ENCODE data around the gene IL16. TPM values are rescaled to one million over a fixed set of nuclear protein-coding genes. Genes with fewer than 3 reads are reported as not detected.
A peak's percentile ranks its signal among the peaks of the same experiment; 100 is the strongest.
"Not testable (repeated sequence)": the region's sequence is repeated elsewhere in the genome, so short reads cannot be mapped to it uniquely, and the experiment has no call there.

Gene IL16
- total RNA-seq, 2 experiments from 2014 or later: 58.8 to 63.1 TPM

DNA sequence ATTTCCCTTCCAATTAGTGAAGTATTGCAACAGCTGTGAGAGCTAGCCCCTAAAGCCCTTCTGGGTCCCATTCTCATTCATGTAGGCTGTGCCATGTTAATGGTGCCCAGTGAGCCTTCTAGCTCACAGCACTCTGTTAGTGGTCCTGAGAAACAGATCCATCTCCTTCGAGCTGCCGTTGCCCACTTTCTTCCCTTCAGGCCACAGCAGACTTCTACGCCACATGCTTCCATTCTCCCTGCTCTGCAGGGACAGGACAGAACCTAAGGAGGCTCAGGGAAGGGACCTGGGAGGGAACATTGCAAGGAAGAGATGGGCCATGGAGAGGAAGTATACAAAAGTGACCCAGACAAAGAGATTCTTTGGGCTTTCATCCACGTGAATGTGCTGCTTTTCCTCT, 139.0 kb downstream of the IL16 start:
- H3K9me3 Mint-ChIP-seq: no peaks in the 10 kb centered on the region
- CTCF ChIA-PET: interaction anchor here (0.5 to 5.7 kb wide), 7 partner anchors 8 to 69 kb away, joined by 3 to 65 read pairs (median 4); no protein-coding TSS in a partner anchor
- no peak for DNase-seq
- H3K36me3 Mint-ChIP-seq: no peaks in the 10 kb centered on the region
- H3K27ac Mint-ChIP-seq: no peak overlapping the region
- peaks cover 8% of the 10 kb centered on the region for H3K4me1 Mint-ChIP-seq (ENCODE audit: low read depth)
- no peak overlapping the region for H3K4me3 Mint-ChIP-seq
- no peaks in the 10 kb centered on the region for H3K27me3 Mint-ChIP-seq
- intact Hi-C loops (cut with micrococcal nuclease): loop anchor here (10.0 kb wide), 1 partner anchor 59 kb away; no protein-coding TSS in a partner anchor
- POLR2A ChIA-PET: no interaction called here

DNA sequence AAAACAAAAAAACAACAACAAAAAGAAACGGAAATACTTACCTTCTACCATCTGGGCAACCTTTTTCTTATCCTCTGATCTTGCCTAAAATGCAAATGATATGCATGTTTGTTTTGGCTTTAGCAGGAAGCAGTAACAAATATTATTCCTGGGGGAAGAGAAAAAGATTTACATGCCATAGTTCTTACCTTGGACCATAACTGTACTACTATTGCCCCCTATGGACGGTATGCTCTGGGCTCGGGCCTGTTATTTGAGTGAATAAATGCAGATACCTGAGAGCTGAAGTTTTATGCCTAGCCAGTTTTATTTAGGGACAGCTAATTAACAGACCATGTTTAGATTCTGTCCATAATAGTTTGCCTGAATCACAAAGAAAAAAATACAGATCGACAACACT, 139.9 kb downstream of the IL16 start:
- ChIA-PET CTCF (interaction anchor here (0.6 to 5.7 kb wide), 18 partner anchors 11 to 359 kb away, joined by 3 to 65 read pairs (median 4); partner anchors contain the start of gene STARD5), POLR2A (no interaction called here)
- Mint-ChIP-seq H3K36me3 (no peaks in the 10 kb centered on the region), H3K9me3 (no peaks in the 10 kb centered on the region), H3K4me3 (no peak overlapping the region), H3K4me1 (ENCODE audit: low read depth) (peaks cover 8% of the 10 kb centered on the region), H3K27me3 (no peaks in the 10 kb centered on the region), H3K27ac (no peak overlapping the region)
- intact Hi-C loops (cut with micrococcal nuclease): loop anchor here (10.0 kb wide), 1 partner anchor 58 kb away; no protein-coding TSS in a partner anchor
- DNase-seq: peak; percentile 51

DNA sequence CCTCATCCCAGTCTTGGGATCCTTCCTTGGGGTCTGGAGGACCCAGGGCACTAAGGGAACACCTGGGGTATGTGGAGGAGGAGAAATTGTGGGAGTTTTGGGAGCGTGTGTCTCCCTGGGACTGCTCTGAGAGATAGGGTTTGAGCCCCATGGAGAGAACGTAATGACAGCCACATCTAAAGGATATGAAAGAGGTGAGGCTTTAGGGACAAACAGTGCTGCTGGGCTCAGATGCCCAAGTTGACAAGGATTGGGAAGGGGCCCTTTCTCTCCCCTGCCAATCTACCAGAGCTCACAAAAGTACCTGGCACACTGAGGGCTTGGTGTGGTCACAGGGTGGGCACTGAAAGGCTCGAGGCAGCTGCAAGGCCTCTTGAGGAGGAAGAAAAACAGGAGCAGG, 140.6 kb downstream of the IL16 start:
- no peak overlapping the region for H3K27ac Mint-ChIP-seq
- no peak for DNase-seq
- POLR2A ChIA-PET: no interaction called here
- peaks cover 8% of the 10 kb centered on the region for H3K4me1 Mint-ChIP-seq (ENCODE audit: low read depth)
- no peaks in the 10 kb centered on the region for H3K36me3 Mint-ChIP-seq
- intact Hi-C loops (cut with micrococcal nuclease): loop anchor here (10.0 kb wide), 1 partner anchor 58 kb away; no protein-coding TSS in a partner anchor
- CTCF ChIA-PET: interaction anchor here (0.6 to 5.7 kb wide), 18 partner anchors 12 to 360 kb away, joined by 3 to 65 read pairs (median 4); partner anchors contain the start of gene STARD5
- H3K4me3 Mint-ChIP-seq: no peak overlapping the region
- no peaks in the 10 kb centered on the region for H3K9me3 Mint-ChIP-seq
- no peaks in the 10 kb centered on the region for H3K27me3 Mint-ChIP-seq

DNA sequence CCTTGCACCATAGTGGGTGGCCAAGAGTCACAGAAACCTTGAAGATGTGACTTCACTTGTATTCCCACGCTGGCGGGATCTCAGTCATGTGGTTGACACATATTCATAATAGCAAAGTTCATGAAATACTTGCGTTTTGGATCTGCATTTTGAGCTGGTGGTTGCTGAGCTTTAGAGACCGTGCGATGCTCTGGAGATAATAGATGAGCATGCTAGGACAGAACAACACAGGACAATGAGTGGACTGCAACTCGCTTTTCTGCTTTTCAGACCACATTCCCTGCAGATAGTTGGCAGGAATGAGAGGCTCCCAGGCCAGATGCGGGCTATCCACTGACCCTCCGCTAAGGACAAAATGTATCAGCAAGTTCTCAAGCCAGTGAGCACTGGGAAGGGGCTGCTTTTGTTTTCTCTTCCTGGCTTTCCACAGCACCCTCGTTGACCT, 141.1 kb downstream of the IL16 start:
- ChIA-PET CTCF (interaction anchor here (0.6 to 5.7 kb wide), 7 partner anchors 14 to 413 kb away, joined by 3 to 65 read pairs (median 4); partner anchors contain the start of gene STARD5), POLR2A (no interaction called here)
- Mint-ChIP-seq H3K9me3 (no peaks in the 10 kb centered on the region), H3K36me3 (no peaks in the 10 kb centered on the region), H3K4me1 (ENCODE audit: low read depth) (peaks cover 8% of the 10 kb centered on the region), H3K4me3 (no peak overlapping the region), H3K27me3 (no peaks in the 10 kb centered on the region), H3K27ac (no peak overlapping the region)
- intact Hi-C loops (cut with micrococcal nuclease): loop anchor here (10.0 kb wide), 1 partner anchor 57 kb away; no protein-coding TSS in a partner anchor
- DNase-seq: peak; percentile 24

DNA sequence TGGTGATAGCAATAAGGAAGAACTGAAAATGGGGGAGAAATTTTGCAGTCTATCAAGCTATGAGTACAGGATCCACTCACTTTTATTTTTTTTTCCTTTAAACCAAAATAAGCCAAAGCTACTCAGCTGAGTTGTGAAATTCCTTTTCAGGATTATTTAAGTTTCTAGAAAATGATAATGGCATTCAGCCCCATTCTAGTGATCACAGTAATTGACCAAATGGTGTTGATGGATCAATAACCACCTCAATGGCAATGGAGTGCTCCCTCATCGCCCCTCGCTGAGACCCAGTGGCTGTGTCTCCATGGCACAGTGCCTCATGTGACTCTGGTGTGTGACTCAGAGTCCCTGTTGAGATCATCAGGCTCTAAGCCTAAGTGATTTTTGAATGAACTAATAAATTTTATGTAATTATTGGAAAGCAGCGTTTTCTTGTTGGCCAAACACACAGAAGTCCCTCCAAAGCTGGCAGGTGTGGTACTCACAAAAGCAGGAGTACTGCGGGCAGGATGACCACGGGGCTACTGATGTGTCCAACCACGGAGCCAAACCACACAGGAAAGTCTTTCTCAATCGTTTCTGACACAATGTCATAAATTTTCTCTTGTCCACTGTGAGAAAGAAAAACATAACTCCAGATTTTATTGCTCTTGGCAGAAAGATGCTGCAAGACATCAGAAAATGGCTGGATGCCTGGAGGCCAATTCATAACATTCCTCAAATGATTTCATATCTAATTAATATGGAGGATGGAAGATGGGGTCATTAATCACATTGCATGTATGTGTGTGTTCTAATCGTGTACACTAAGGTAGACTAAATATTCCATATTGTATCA, 141.7 kb downstream of the IL16 start:
- no peaks in the 10 kb centered on the region for H3K36me3 Mint-ChIP-seq
- H3K4me3 Mint-ChIP-seq: no peak overlapping the region
- intact Hi-C loops (cut with micrococcal nuclease): loop anchor here (10.0 kb wide), 1 partner anchor 56 kb away; no protein-coding TSS in a partner anchor
- no peaks in the 10 kb centered on the region for H3K27me3 Mint-ChIP-seq
- DNase-seq: no peak
- CTCF ChIA-PET: interaction anchor here (0.6 to 5.7 kb wide), 7 partner anchors 55 to 414 kb away, joined by 3 to 65 read pairs (median 7); no protein-coding TSS in a partner anchor
- no peak overlapping the region for H3K27ac Mint-ChIP-seq
- POLR2A ChIA-PET: no interaction called here
- peaks cover 8% of the 10 kb centered on the region for H3K4me1 Mint-ChIP-seq (ENCODE audit: low read depth)
- H3K9me3 Mint-ChIP-seq: no peaks in the 10 kb centered on the region

DNA sequence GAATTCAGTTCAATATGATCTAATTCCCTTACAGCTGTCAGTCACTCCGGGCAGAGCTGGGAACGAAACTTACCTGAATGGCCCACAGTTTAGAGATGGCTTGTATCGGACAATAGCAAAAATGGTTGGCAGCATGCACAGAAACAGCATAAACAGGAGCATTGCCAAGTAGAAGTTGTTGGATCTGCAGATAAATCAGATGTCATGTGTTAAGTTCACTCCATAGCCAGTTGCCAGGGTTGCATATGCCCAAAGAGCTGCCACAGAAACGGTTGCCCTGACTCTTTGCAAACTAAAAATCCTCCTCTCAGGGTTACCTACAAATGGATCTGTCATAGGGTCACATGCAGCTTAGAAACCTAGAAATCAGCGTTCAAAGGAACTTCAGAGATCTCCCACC, 142.6 kb downstream of the IL16 start:
- Mint-ChIP-seq H3K27ac (no peak overlapping the region), H3K4me1 (ENCODE audit: low read depth) (peaks cover 8% of the 10 kb centered on the region)
- intact Hi-C loops (cut with micrococcal nuclease): loop anchor here (10.0 kb wide), 1 partner anchor 55 kb away; no protein-coding TSS in a partner anchor

DNA sequence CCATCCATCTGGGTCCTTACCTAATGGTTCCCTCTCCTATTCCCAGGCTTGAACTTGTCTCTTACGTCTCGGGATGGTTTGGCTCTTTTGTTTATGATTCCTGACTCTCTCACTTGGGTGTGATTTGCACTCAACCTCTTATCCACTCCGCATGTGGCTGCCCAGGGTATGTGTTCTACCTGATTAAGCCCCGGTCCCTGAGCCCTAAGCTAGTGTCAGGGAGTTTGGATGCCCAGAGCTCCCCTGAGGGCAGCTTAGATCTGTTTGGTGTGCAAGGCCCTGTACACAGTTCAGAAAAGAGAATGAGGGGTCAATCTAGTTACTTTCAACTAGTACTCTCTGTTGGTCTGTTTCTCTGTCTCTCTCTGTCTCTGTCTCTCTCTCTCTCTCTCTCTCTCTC, 143.2 kb downstream of the IL16 start:
- no peaks in the 10 kb centered on the region for H3K9me3 Mint-ChIP-seq
- CTCF ChIA-PET: interaction anchor here (1.6 to 5.7 kb wide), 2 partner anchors 65 to 74 kb away, joined by 10 to 65 read pairs; no protein-coding TSS in a partner anchor
- intact Hi-C loops (cut with micrococcal nuclease): loop anchor here (10.0 kb wide), 1 partner anchor 55 kb away; no protein-coding TSS in a partner anchor
- peaks cover 8% of the 10 kb centered on the region for H3K4me1 Mint-ChIP-seq (ENCODE audit: low read depth)
- no peaks in the 10 kb centered on the region for H3K36me3 Mint-ChIP-seq
- H3K27ac Mint-ChIP-seq: no peak overlapping the region
- H3K4me3 Mint-ChIP-seq: no peak overlapping the region
- no peaks in the 10 kb centered on the region for H3K27me3 Mint-ChIP-seq
- POLR2A ChIA-PET: no interaction called here
- DNase-seq: no peak

More for the DNA sequence above, 142.6 kb downstream of the IL16 start:
- H3K4me3 Mint-ChIP-seq: no peak overlapping the region
- ChIA-PET CTCF (interaction anchor here (1.6 to 5.7 kb wide), 2 partner anchors 65 to 73 kb away, joined by 10 to 65 read pairs; no protein-coding TSS in a partner anchor), POLR2A (no interaction called here)
- no peak for DNase-seq
- H3K36me3 Mint-ChIP-seq: no peaks in the 10 kb centered on the region
- no peaks in the 10 kb centered on the region for H3K9me3 Mint-ChIP-seq
- no peaks in the 10 kb centered on the region for H3K27me3 Mint-ChIP-seq

DNA sequence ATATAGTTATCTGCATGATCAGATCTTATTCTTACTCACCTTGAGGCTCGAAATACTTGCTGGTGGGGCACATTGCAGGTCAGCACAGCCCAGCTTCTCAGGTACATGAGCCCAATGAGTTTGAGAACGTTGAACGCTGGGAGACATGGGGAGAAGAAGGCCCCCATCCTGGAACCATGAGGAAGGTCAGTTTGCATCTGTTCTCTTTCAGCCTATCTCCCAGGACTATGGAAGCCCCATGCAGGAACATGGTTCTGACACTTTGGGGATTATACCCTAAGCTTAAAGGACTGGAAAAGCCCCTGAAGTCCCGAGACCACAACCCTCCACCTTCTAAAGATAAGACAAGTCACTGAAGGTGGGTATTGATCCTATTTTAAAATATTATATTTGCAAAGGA, 144.7 kb downstream of the IL16 start:
- DNase-seq: no peak
- intact Hi-C loops (cut with micrococcal nuclease): no loop called here
- Mint-ChIP-seq H3K9me3 (no peaks in the 10 kb centered on the region), H3K27ac (no peak overlapping the region), H3K27me3 (no peaks in the 10 kb centered on the region), H3K36me3 (no peaks in the 10 kb centered on the region), H3K4me1 (ENCODE audit: low read depth) (peaks cover 7% of the 10 kb centered on the region), H3K4me3 (no peak overlapping the region)
- ChIA-PET POLR2A (no interaction called here), CTCF (interaction anchor here (1.2 kb wide), 1 partner anchor 75 kb away, joined by 4 read pairs; no protein-coding TSS in a partner anchor)

DNA sequence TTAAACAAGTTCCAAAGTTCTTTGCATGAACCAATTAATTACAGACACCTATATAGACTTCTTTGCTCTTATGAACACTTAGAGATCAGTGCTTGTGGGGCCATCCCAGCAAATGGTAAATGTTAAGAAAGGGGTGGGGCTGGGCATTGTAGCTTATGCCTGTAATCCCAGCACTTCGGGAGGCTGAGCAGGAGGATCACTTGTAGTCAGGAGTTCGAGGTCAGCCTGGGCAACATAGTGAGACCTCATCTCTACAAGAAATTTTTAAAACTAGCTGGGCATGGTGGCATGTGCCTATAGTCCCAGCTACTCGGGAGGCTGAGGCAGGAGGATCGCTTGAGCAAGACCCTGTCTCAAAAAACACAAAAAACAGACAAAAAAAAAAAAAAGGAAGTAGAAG, 146.7 kb downstream of the IL16 start:
- Mint-ChIP-seq H3K27me3 (no peaks in the 10 kb centered on the region), H3K4me3 (no peak overlapping the region), H3K9me3 (no peaks in the 10 kb centered on the region), H3K27ac (no peak overlapping the region), H3K36me3 (no peaks in the 10 kb centered on the region), H3K4me1 (ENCODE audit: low read depth) (peaks cover 3% of the 10 kb centered on the region)
- intact Hi-C loops (cut with micrococcal nuclease): no loop called here
- POLR2A ChIA-PET: interaction anchor here (0.6 kb wide), 2 partner anchors 32 to 358 kb away, joined by 3 read pairs; no protein-coding TSS in a partner anchor
- no peak for DNase-seq
- CTCF ChIA-PET: interaction anchor here (1.0 to 2.0 kb wide), 2 partner anchors 8 to 77 kb away, joined by 3 to 6 read pairs; no protein-coding TSS in a partner anchor

DNA sequence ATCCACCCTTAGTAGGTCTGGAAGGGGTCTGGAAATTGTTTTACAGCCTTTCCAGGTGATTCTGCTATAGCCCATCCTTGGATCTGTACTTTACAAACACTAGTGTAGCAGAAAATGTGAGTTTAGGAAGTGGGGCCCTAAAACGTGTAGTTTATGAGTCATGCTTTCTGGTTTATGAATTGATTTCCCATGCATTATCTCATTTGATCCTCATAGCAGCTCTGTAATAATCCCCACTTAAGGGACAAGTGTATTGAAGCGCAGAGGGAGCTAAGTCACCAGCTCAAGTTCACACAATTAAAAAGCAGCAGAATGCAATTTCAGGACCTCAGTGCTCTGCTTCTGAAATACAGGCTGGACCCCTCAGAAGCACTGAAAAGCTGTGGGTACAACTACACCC, 149.9 kb downstream of the IL16 start:
- H3K27me3 Mint-ChIP-seq: no peaks in the 10 kb centered on the region
- POLR2A ChIA-PET: no interaction called here
- H3K4me1 Mint-ChIP-seq (ENCODE audit: low read depth): peaks cover 3% of the 10 kb centered on the region
- no peak overlapping the region for H3K27ac Mint-ChIP-seq
- CTCF ChIA-PET: interaction anchor here (1.4 kb wide), 1 partner anchor 80 kb away, joined by 4 read pairs; no protein-coding TSS in a partner anchor
- DNase-seq: no peak
- H3K4me3 Mint-ChIP-seq: no peak overlapping the region
- no peaks in the 10 kb centered on the region for H3K9me3 Mint-ChIP-seq
- no peaks in the 10 kb centered on the region for H3K36me3 Mint-ChIP-seq
- intact Hi-C loops (cut with micrococcal nuclease): no loop called here

DNA sequence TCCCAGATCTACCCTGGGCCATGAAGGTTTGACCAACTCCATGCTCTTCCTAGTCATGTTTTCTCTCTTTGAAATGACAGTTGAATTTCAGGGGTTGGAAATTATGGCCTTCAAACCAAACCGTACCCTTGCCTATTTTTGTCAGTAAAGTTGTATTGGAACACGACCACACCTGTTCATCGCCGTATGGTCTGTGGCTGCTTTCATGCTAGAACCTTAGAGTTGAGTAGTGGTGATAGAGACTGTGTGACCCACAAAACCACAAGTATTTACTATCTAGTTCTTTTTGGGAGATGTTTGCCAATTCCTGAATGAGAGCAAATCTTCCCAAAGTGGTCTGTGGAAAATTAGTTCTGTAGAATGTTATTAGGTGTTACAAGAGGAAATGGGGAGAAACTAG, 151.2 kb downstream of the IL16 start:
- H3K4me3 Mint-ChIP-seq: no peak overlapping the region
- no peaks in the 10 kb centered on the region for H3K27me3 Mint-ChIP-seq
- intact Hi-C loops (cut with micrococcal nuclease): no loop called here
- no peak for DNase-seq
- H3K36me3 Mint-ChIP-seq: no peaks in the 10 kb centered on the region
- H3K9me3 Mint-ChIP-seq: no peaks in the 10 kb centered on the region
- ChIA-PET CTCF (no interaction called here), POLR2A (no interaction called here)
- H3K27ac Mint-ChIP-seq: no peak overlapping the region
- peaks cover 3% of the 10 kb centered on the region for H3K4me1 Mint-ChIP-seq (ENCODE audit: low read depth)

DNA sequence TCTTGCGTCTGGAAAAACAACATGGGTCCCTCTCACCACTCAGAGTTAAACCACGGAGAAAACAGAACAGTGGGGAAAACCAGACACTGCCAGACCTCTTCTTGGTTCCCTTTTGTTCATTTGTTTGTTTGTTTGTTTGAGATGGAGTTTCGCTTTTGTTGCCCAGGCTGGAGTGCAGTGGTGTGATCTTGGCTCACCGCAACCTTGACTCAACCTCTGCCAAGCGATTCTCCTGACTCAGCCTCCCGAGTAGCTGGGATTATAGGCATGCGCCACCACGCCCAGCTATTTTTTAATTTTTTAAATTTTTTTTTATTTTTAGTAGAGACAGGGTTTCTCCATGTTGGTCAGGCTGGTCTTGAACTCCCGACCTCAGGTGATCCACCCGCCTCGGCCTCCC, 152.0 kb downstream of the IL16 start:
- H3K27ac Mint-ChIP-seq; DNase-seq; H3K27me3 Mint-ChIP-seq; H3K4me1 Mint-ChIP-seq (ENCODE audit: low read depth); CTCF ChIA-PET; H3K4me3 Mint-ChIP-seq; intact Hi-C loops (cut with micrococcal nuclease); H3K9me3 Mint-ChIP-seq; POLR2A ChIA-PET; H3K36me3 Mint-ChIP-seq: not testable (repeated sequence)
